Pancreas (tissue), 10 donors: Measurements from ENCODE around the gene RAB19. TPM values are rescaled to one million over a fixed set of nuclear protein-coding genes. Genes with fewer than 3 reads are reported as not detected.

Experiments used
- ATAC-seq, 4 donors: fragments of 200-7000 bp; cut with Tn5 transposase; one replicate each; pipeline versions ENCODE4 v1.8.0 to v1.9.1; 2020; ENCODE audit warnings: mild to moderate bottlenecking in 4 of 4, moderate library complexity in 4 of 4
- DNase-seq, 6 donors: peaks; one replicate each; pipeline ENCODE4 v3.0.0-alpha.2; 2020
- FAIRE-seq: peaks from 2 replicates; lab custom pipeline; 2012; peaks lifted over from hg19 to GRCh38; lab: Jason Lieb, UNC
- H3K27ac ChIP-seq, 4 donors: fragments of 200-600 bp; sonication (generic); 1 replicate in 3 of 4; 2 replicates in 1 of 4; pipeline versions ENCODE4 v1.5.0 to v1.8.0; 2020
- H3K27me3 ChIP-seq, 4 donors: fragments of 200-600 bp; one replicate each; pipeline ENCODE4 v1.8.0; 2021
- H3K36me3 ChIP-seq, 3 donors: fragments of 200-600 bp; sonication (generic) in 1 of 3; one replicate each; pipeline versions ENCODE4 v1.5.0 to v1.8.0; 2020 to 2021
- H3K4me1 ChIP-seq, 3 donors: fragments of 200-600 bp; one replicate each; pipeline ENCODE4 v1.8.0; 2021
- H3K4me3 ChIP-seq, 4 donors: fragments of 200-600 bp; sonication (generic) in 2 of 4; one replicate each; pipeline versions ENCODE4 v1.5.0 to v1.8.0; 2020 to 2021
- H3K9me3 ChIP-seq, 4 donors: fragments of 200-600 bp; one replicate each; pipeline ENCODE4 v1.8.0; 2021
- CTCF ChIP-seq, 4 donors: fragments of 200-600 bp; sonication (generic) in 3 of 4; IDR thresholded peaks; one replicate each; pipeline versions ENCODE4 v1.5.0 to v1.8.0; 2021; ENCODE audit warnings: antibody characterized with exemption in 4 of 4
- WGBS, 2 donors: extraction: QIAGEN DNeasy Blood & Tissue Kit; methylation state at CpG; one replicate each; pipeline ENCODE4 v1.1.7; 2013; 5-methylcytosine and 5-hydroxymethylcytosine counted together
- intact Hi-C, 3 donors: fragments of 100-400 bp; cut with DNase I; formaldehyde crosslinking; loops; one replicate each; pipeline versions ENCODE4 v1.11.1 to v1.14.2; 2022
- polyA plus RNA-seq, 2 donors: library from polyadenylated mRNA; stranded (reverse); fragments of 200-250 nt; gene quantifications; one replicate each; pipeline ENCODE4 v1.2.3, GENCODE V29; 2013
- total RNA-seq, 6 donors: library from RNA; stranded (reverse); fragmentation: NEBNext Ultra II Directional in 4 of 6; extraction: Animal tissue kit (Norgen Biotek cat#: 25700) in 4 of 6; gene quantifications; one replicate each; pipeline versions ENCODE4 v1.2.1 to v1.2.4, GENCODE V29; 2021 to 2023
- donor health status: healthy with polysubstance abuse.
- donor health status: DM: no; HTN: no; CAD: no; lungs with moderate emphysema.
- donor health status: DM: no; HTN: no; CAD: no.
- donor health status: control.
- donor health status: control.
- donor health status: Bipolar disorder and iron deficiency.
- donor health status: DM: yes; HTN: yes; CAD: no.
- donor health status: DM: no; HTN: no; CAD: no.
- donor health status: DM: no; HTN: no; CAD: no.
- donor health status: DM: yes; HTN: yes; CAD: no.

Gene RAB19
- total and polyA plus RNA-seq, 8 donors: 1.5 to 10.7 (median 6.1) TPM

- no peak overlapping the region for H3K27ac ChIP-seq
- no peaks in the 10 kb centered on the region for H3K9me3 ChIP-seq
- H3K27me3 ChIP-seq: no peaks in the 10 kb centered on the region
- WGBS, 2 donors: 64 to 69% methylated on average over 3 of the region's 3 CpGs
- FAIRE-seq (no peak), DNase-seq (no peak), ATAC-seq (no peak)
- no peaks in the 10 kb centered on the region for H3K4me1 ChIP-seq
- no peaks in the 10 kb centered on the region for H3K36me3 ChIP-seq
- intact Hi-C loops: no loop called here
- no peak for TF ChIP-seq CTCF (IDR thresholded peaks at IDR 0.05)
- no peak overlapping the region for H3K4me3 ChIP-seq
These were observed 35.5 kb downstream of the RAB19 start for GRCh38 chr7:140439359-140439758.

GRCh38 chr7:140440593-140440992 is 36.7 kb downstream of the RAB19 start:
- Histone ChIP-seq H3K4me3 (no peak overlapping the region), H3K27ac (no peak overlapping the region), H3K27me3 (no peaks in the 10 kb centered on the region), H3K36me3 (no peaks in the 10 kb centered on the region), H3K4me1 (no peaks in the 10 kb centered on the region), H3K9me3 (no peaks in the 10 kb centered on the region)
- TF ChIP-seq CTCF (IDR thresholded peaks at IDR 0.05): no peak
- WGBS, 2 donors: 87 to 94% methylated on average over 3 of the region's 3 CpGs
- intact Hi-C loops: no loop called here
- DNase-seq: no peak
- no peak for FAIRE-seq
- ATAC-seq: no peak

DNA sequence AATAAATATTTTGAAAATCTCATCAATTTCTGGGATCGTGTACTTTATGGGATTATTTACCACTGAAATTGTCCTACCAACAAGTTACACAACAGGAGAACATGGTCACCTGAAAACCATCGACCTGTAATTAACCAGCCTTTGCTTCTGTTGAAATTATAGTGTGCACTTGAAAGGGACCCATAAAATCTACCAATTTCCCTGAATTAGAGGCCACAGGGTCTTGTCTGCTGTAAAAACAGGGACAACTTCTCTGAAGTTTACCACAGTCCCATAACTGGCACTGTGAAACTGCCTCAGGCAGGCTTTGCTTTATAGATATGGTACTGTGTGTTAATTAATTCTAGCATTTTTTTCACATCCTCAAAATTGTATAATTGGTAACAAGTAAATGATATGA is 37.7 kb downstream of the RAB19 start:
- intact Hi-C loops: no loop called here
- ATAC-seq: no peak

DNA sequence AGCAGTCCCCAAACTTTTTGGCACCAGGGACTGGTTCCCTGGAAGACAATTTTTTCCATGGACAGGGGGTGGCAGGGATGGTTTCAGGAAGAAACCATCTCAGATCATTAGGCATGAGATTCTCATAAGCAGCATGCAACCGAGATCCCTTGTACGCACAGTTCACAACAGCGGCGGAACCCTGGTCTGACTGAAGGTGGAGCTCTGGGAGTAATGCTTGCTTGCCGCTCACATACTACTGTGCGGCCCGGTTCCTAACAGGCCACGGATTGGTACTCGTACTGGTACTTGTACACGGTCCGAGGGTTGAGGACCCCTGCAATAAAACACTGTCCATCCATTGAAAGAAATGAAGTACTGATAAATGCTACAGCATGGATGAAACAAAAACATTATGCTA is 42.6 kb downstream of the RAB19 start:
- ATAC-seq: no peak
- Histone ChIP-seq H3K4me1 (no peaks in the 10 kb centered on the region), H3K27ac (no peak overlapping the region), H3K4me3 (no peak overlapping the region), H3K36me3 (no peaks in the 10 kb centered on the region), H3K9me3 (no peaks in the 10 kb centered on the region), H3K27me3 (no peaks in the 10 kb centered on the region)
- TF ChIP-seq CTCF (IDR thresholded peaks at IDR 0.05): no peak
- 96 to 97% methylated on average over 11 of the region's 11 CpGs for WGBS, 2 donors
- no peak for DNase-seq
- FAIRE-seq: no peak
- intact Hi-C loops: no loop called here

More for the DNA sequence above, 37.7 kb downstream of the RAB19 start:
- FAIRE-seq (no peak), DNase-seq (no peak)
- Histone ChIP-seq H3K27me3 (no peaks in the 10 kb centered on the region), H3K4me3 (no peak overlapping the region), H3K9me3 (no peaks in the 10 kb centered on the region), H3K4me1 (no peaks in the 10 kb centered on the region), H3K27ac (no peak overlapping the region), H3K36me3 (no peaks in the 10 kb centered on the region)
- no peak for TF ChIP-seq CTCF (IDR thresholded peaks at IDR 0.05)
- WGBS, 2 donors: 84% methylated on average over 2 of the region's 2 CpGs

GRCh38 chr7:140447841-140448240 is 44.0 kb downstream of the RAB19 start:
- no peak for TF ChIP-seq CTCF (IDR thresholded peaks at IDR 0.05)
- no peak for DNase-seq
- no peaks in the 10 kb centered on the region for H3K36me3 ChIP-seq
- 93% methylated on average over 7 of the region's 7 CpGs for WGBS, 2 donors
- H3K4me1 ChIP-seq: no peaks in the 10 kb centered on the region
- no peak overlapping the region for H3K4me3 ChIP-seq
- no peak overlapping the region for H3K27ac ChIP-seq
- H3K9me3 ChIP-seq: no peaks in the 10 kb centered on the region
- H3K27me3 ChIP-seq: no peaks in the 10 kb centered on the region
- FAIRE-seq: no peak
- no peak for ATAC-seq
- intact Hi-C loops: no loop called here
